UCSD-AML1 (cell line): ENCODE data around the gene KTI12.
A peak's percentile ranks its signal among the peaks of the same experiment; 100 is the strongest.
"Not testable (repeated sequence)": the region's sequence is repeated elsewhere in the genome, so short reads cannot be mapped to it uniquely, and the experiment has no call there.

ENCODE experiments used
- DNase-seq: peaks from one replicate; lab custom pipeline; 2025; ENCODE audit not compliant: unreplicated experiment; lab: John Stamatoyannopoulos, UW

Gene KTI12

DNA sequence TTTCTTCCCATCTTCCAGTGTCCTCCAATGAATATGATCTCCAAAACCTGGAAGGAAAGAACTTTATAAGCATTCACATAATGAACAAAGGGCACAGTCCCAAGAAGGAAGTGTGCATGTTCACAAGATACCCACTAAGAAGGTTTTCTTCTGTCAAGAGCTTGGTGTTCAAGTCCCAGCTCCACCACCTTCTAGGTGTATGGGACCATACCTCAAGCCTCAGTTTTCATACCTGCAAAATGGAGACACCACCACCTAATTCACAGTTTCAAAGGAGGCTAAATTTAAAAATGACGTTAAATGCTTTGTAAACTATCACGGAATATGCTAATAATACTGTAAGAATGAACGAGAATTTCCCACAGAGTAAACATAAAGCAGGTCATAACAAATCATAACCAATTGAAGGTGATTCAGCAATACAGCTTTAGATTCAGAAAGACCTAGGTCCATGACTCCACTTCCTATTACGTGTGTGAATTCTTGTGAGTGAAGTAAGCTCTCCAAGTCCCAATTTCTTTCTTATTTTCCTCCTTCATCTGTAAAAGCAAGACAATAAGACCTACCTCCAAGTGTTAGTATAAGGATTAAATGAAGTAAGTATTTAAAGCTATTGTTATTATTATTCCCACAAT lies 8.1 kb upstream of the KTI12 start:
- DNase-seq, result no peak

GRCh38 chr1:52037909-52038308 lies 4.3 kb upstream of the KTI12 start:
- no peak for DNase-seq

GRCh38 chr1:52037402-52037814 lies 3.8 kb upstream of the KTI12 start:
- no peak for DNase-seq

DNA sequence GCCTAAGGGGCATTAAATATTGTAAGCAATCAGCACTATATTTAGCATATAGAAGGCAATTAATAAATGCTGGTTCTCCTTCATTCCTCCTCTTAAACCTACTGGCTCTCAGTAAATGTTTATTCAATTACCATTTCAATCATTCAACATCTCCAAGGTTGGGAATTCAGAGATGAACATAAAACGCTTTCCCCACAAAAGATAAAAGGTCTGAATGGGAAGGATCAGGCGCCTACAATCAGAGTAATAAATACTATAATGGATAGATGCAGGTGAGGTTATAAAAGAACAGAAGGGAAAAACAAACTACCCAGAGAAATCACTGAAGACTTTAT lies 407 bp upstream of the KTI12 start:
- DNase-seq, result no peak

- peak; percentile 51 for DNase-seq
Observed at GRCh38 chr1:52032785-52033131, 852 bp downstream of the KTI12 start.

GRCh38 chr1:52032124-52032784 lies 1.4 kb downstream of the KTI12 start:
- no peak for DNase-seq

- not testable (repeated sequence) for DNase-seq
Observed at GRCh38 chr1:52028839-52029238, 4.8 kb downstream of the KTI12 start.

DNA sequence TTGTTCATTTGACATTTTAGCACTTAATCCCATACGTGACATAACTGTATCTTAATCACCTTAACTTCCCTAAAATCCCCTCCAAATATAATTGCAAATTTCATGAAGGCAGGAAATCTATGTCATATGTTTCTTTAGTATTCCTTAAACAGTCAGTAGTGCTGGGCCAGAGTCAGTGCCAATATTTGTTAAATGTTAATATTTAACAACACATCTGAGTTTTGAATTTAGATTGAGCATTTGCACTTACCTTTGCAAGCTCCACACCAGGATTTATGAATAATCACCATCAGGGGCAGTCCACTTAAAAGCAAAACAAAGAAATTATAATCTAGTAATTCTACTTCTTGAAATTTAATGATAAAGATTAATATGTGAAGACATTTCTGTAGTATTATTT lies 5.3 kb downstream of the KTI12 start:
- DNase-seq, result no peak

- no peak for DNase-seq
Observed at GRCh38 chr1:52026278-52026677, 7.3 kb downstream of the KTI12 start.

GRCh38 chr1:52022133-52022532 lies 11.5 kb downstream of the KTI12 start:
- DNase-seq, result no peak

DNA sequence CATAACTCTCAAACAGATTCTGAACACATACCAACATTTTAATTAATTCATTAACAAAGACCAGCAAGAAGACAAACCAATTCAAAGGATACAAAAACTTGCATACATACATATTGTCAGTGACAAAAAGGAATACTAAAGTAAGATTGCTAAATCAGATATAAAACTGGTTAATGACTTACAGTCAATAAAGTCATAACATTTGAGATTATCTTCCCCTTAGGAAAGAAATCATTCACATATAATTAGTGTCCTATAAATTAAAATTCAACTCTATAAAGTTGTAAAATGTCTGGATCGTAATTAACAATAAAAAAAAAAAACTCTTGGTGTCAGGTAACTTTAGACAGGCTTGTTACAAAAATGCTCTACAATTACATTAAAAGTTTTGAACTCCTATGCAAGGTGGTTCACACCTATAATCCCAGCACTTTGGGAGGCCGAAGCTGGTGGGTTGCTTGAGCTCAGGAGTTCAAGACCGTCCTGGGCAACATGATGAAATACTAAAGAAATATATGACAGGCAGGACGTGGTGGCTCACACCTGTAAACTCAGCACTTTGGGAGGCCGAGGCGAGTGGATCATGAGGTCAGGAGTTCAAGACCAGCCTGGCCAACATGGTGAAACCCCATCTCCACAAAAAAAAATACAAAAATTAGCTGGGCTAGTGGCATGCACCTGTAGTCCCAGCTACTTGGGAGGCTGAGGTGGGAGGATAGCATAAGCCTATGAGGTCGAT lies 25.4 kb downstream of the KTI12 start:
- DNase-seq, result no peak

DNA sequence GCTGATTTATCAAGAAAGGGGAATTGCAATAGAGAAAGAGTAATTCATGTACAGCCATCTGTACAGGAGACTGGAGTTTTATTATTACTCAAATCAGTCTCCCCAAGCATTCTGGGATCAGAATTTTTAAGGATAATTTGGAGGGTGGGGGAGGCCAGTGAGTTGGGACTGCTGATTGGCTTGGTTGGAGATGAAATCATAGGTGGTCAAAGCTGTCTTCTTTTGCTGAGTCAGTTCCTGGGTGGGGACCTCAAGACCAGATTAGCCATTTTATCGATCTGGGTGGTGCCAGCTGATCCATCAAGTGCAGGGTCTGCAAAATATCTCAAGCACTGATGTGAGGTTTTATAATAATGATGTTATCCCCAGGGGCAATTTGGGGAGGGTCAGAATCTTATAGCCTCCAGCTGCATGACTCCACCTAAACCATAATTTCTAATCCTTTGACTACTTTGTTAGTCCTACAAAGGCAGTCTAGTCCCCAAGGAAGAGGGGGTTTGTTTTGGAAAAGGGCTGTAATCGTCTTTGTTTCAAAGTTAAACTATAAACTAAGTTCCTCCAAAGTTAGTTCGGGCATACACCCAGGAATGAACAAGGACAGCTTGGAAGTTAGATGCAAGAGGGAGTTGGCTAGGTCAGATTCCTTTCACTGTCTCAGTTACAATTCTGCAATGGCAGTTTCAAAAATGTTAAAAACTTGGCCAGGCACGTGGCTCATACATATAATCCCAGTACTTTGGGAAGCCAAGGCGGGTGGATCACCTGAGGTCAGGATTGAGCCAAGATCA lies 26.2 kb downstream of the KTI12 start:
- DNase-seq, result no peak

- not testable (repeated sequence) for DNase-seq
Observed at GRCh38 chr1:52006081-52006553, 27.5 kb downstream of the KTI12 start.

- DNase-seq, result not testable (repeated sequence)
Observed at GRCh38 chr1:52005548-52005947, 28.1 kb downstream of the KTI12 start.

- no peak for DNase-seq
Observed at GRCh38 chr1:52003877-52004276, 29.7 kb downstream of the KTI12 start.

GRCh38 chr1:52002038-52002917 lies 31.3 kb downstream of the KTI12 start:
- no peak for DNase-seq

- no peak for DNase-seq
Observed at GRCh38 chr1:51998701-51999100, 34.9 kb downstream of the KTI12 start.

GRCh38 chr1:51997974-51998382 lies 35.6 kb downstream of the KTI12 start:
- DNase-seq, result no peak

DNA sequence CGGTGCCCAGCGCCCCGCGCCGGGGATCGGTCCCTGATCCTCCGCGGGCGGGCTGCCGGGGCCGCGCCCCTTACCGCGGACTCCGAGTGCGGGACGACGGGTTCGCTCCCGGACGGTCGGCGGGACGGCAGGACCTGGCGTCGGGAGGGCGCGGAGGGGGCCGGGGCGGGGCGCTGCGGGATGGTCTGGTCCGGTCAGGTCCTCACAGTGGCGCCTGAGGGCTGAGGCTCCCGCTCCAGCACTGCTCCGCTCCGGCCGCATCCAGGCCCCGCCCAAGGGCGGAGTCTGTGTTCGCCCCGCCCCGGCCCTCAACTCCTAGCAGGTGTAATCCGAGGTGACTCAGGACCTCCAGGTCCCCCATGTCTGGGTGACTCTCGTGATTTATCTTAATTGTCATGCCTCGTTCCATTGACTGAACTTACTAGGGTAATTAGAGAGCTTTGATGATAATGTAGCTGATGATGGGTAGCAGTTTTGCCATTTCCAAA lies 43.1 kb downstream of the KTI12 start, which contains the start of gene RAB3B:
Gene RAB3B, minus strand, starts transcription at position 223 of the 488 bp plus-strand sequence. CDS start 13,583 bp downstream, outside the sequence.
- DNase-seq, result peak; percentile 44
